Stimulated activated naive B cell treated with anti-CD40 and anti-IgM and Interleukin-4, amounts not matched to agents 10 μg/mL and 1 μg/mL and 100 μg/mL, for 72 hours (primary cell): Measurements from ENCODE around the gene MTFR2.
A peak's percentile ranks its signal among the peaks of the same experiment; 100 is the strongest.

ENCODE experiments used
- ATAC-seq, 2 donors: fragments of 150-1000 bp; cut with Tn5 transposase; replicated peaks; 2 replicates each; pipeline ENCODE4 v1.10.0; 2021; ENCODE audit warnings: moderate library complexity in 1 of 2
- DNase-seq: peaks from one replicate; pipeline ENCODE4 v3.0.0; 2021
- H3K27ac Mint-ChIP-seq: one replicate; pipeline ENCODE4 v1.8.0; 2022; ENCODE audit warnings: mild to moderate bottlenecking, mixed read lengths
- H3K27me3 Mint-ChIP-seq, 2 donors: one replicate each; pipeline ENCODE4 v1.8.0; 2022; ENCODE audit warnings: mixed read lengths in 2 of 2
- H3K36me3 Mint-ChIP-seq, 2 donors: one replicate each; pipeline ENCODE4 v1.8.0; 2022; ENCODE audit warnings: mixed read lengths in 2 of 2, mild to moderate bottlenecking in 1 of 2
- H3K4me1 Mint-ChIP-seq, 2 donors: one replicate each; pipeline ENCODE4 v1.8.0; 2022; ENCODE audit warnings: mixed read lengths in 2 of 2, mild to moderate bottlenecking in 1 of 2
- H3K4me3 Mint-ChIP-seq, 2 donors: one replicate each; pipeline ENCODE4 v1.8.0; 2022; ENCODE audit warnings: mild to moderate bottlenecking in 2 of 2, mixed read lengths in 2 of 2, moderate library complexity in 1 of 2
- H3K9me3 Mint-ChIP-seq, 2 donors: one replicate each; pipeline ENCODE4 v1.8.0; 2022; ENCODE audit warnings: mixed read lengths in 2 of 2, mild to moderate bottlenecking in 1 of 2

Gene MTFR2

GRCh38 chr6:136249811-136250685 is at the start of gene MTFR2:
Gene MTFR2, minus strand, starts transcription at chr6:136250311. Its CDS starts 1,212 bp downstream, at chr6:136249099.
- Mint-ChIP-seq H3K9me3 (peaks cover 0 to 2% of the 10 kb centered on the region in 2 donors), H3K4me3 (peak within 1 kb of the TSS; percentile 93 to 94), H3K27me3 (no peaks in the 10 kb centered on the region), H3K27ac (peak within 1 kb of the TSS; percentile 97), H3K36me3 (peaks cover 13 to 32% of the 10 kb centered on the region in 2 donors), H3K4me1 (peaks cover 24 to 38% of the 10 kb centered on the region in 2 donors)
- peak; percentile 95 for DNase-seq
- peak; percentile 95 to 96 for ATAC-seq

- H3K27me3 Mint-ChIP-seq = no peaks in the 10 kb centered on the region
- H3K4me3 Mint-ChIP-seq = no peak overlapping the region
- peaks cover 0 to under 1% of the 10 kb centered on the region in 2 donors for H3K36me3 Mint-ChIP-seq
- H3K4me1 Mint-ChIP-seq = peaks cover 0 to 4% of the 10 kb centered on the region in 2 donors
- H3K27ac Mint-ChIP-seq = no peak overlapping the region
- no peaks in the 10 kb centered on the region for H3K9me3 Mint-ChIP-seq
- DNase-seq (no peak), ATAC-seq (no peak)
Measured at GRCh38 chr6:136294621-136295020, 44.5 kb upstream of the MTFR2 start.

- DNase-seq (peak; percentile 72), ATAC-seq (peak; percentile 51 to 52)
- no peaks in the 10 kb centered on the region for H3K27me3 Mint-ChIP-seq
- peaks cover 20 to 26% of the 10 kb centered on the region in 2 donors for H3K36me3 Mint-ChIP-seq
- H3K4me3 Mint-ChIP-seq = peak overlapping the region; percentile 96 to 99
- peaks cover 15 to 25% of the 10 kb centered on the region in 2 donors for H3K4me1 Mint-ChIP-seq
- peak overlapping the region; percentile 100 for H3K27ac Mint-ChIP-seq
- H3K9me3 Mint-ChIP-seq = no peaks in the 10 kb centered on the region
Measured at GRCh38 chr6:136290410-136291010, 40.4 kb upstream of the MTFR2 start.

GRCh38 chr6:136289579-136290409 is 39.7 kb upstream of the MTFR2 start, which contains the start of gene BCLAF1:
Gene BCLAF1, minus strand, starts transcription at chr6:136289846. Its CDS starts 9,980 bp downstream, at chr6:136279866.
- Mint-ChIP-seq H3K4me3 (peak within 1 kb of the TSS; percentile 96 to 99), H3K27ac (peak within 1 kb of the TSS; percentile 100), H3K27me3 (no peaks in the 10 kb centered on the region), H3K36me3 (peaks cover 24 to 33% of the 10 kb centered on the region in 2 donors), H3K9me3 (no peaks in the 10 kb centered on the region), H3K4me1 (peaks cover 22 to 33% of the 10 kb centered on the region in 2 donors)
- peak; percentile 91 to 92 for ATAC-seq
- peak; percentile 100 for DNase-seq

- H3K36me3 Mint-ChIP-seq = peaks cover 25 to 37% of the 10 kb centered on the region in 2 donors
Measured at GRCh38 chr6:136289327-136289578, 39.1 kb upstream of the MTFR2 start.

GRCh38 chr6:136288566-136289326 is 38.6 kb upstream of the MTFR2 start:
- H3K36me3 Mint-ChIP-seq = peaks cover 25 to 37% of the 10 kb centered on the region in 2 donors
- H3K4me3 Mint-ChIP-seq = peak overlapping the region; percentile 96 to 99
- ATAC-seq (peak; percentile 38 to 39), DNase-seq (peak; percentile 55)
- H3K9me3 Mint-ChIP-seq = no peaks in the 10 kb centered on the region
- peaks cover 27 to 43% of the 10 kb centered on the region in 2 donors for H3K4me1 Mint-ChIP-seq
- H3K27me3 Mint-ChIP-seq = no peaks in the 10 kb centered on the region
- peak overlapping the region; percentile 100 for H3K27ac Mint-ChIP-seq

More at GRCh38 chr6:136289327-136289578, 39.1 kb upstream of the MTFR2 start:
- H3K27me3 Mint-ChIP-seq = no peaks in the 10 kb centered on the region
- DNase-seq (peak; percentile 91), ATAC-seq (peak; percentile 61 to 73)
- no peaks in the 10 kb centered on the region for H3K9me3 Mint-ChIP-seq
- peaks cover 27 to 38% of the 10 kb centered on the region in 2 donors for H3K4me1 Mint-ChIP-seq
- H3K4me3 Mint-ChIP-seq = peak overlapping the region; percentile 96 to 99
- H3K27ac Mint-ChIP-seq = peak overlapping the region; percentile 100

GRCh38 chr6:136284909-136285308 is 34.8 kb upstream of the MTFR2 start:
- Mint-ChIP-seq H3K36me3 (peaks cover 29 to 52% of the 10 kb centered on the region in 2 donors), H3K27ac (peak overlapping the region; percentile 32), H3K9me3 (no peaks in the 10 kb centered on the region), H3K27me3 (no peaks in the 10 kb centered on the region), H3K4me3 (peak overlapping the region; percentile 10 to 25), H3K4me1 (peaks cover 32 to 69% of the 10 kb centered on the region in 2 donors)
- DNase-seq = no peak
- ATAC-seq = no peak

- H3K27ac Mint-ChIP-seq = no peak overlapping the region
- ATAC-seq (no peak), DNase-seq (no peak)
- H3K4me3 Mint-ChIP-seq = no peak overlapping the region
- peaks cover 17 to 40% of the 10 kb centered on the region in 2 donors for H3K36me3 Mint-ChIP-seq
- H3K27me3 Mint-ChIP-seq = no peaks in the 10 kb centered on the region
- peaks cover 29 to 59% of the 10 kb centered on the region in 2 donors for H3K4me1 Mint-ChIP-seq
- H3K9me3 Mint-ChIP-seq = no peaks in the 10 kb centered on the region
Measured at GRCh38 chr6:136282906-136283305, 32.8 kb upstream of the MTFR2 start.

- peaks cover 19 to 41% of the 10 kb centered on the region in 2 donors for H3K4me1 Mint-ChIP-seq
- ATAC-seq (no peak), DNase-seq (no peak)
- peaks cover 16 to 29% of the 10 kb centered on the region in 2 donors for H3K36me3 Mint-ChIP-seq
- no peak overlapping the region for H3K4me3 Mint-ChIP-seq
- no peak overlapping the region for H3K27ac Mint-ChIP-seq
- no peaks in the 10 kb centered on the region for H3K9me3 Mint-ChIP-seq
- H3K27me3 Mint-ChIP-seq = no peaks in the 10 kb centered on the region
Measured at GRCh38 chr6:136280032-136280609, 30.0 kb upstream of the MTFR2 start.

GRCh38 chr6:136274062-136274461 is 24.0 kb upstream of the MTFR2 start:
- no peak for DNase-seq
- no peaks in the 10 kb centered on the region for H3K9me3 Mint-ChIP-seq
- no peak overlapping the region for H3K4me3 Mint-ChIP-seq
- no peaks in the 10 kb centered on the region for H3K27me3 Mint-ChIP-seq
- ATAC-seq = no peak
- peaks cover 32 to 44% of the 10 kb centered on the region in 2 donors for H3K36me3 Mint-ChIP-seq
- no peak overlapping the region for H3K27ac Mint-ChIP-seq
- peaks cover 4 to 5% of the 10 kb centered on the region in 2 donors for H3K4me1 Mint-ChIP-seq

GRCh38 chr6:136265101-136265500 is 15.0 kb upstream of the MTFR2 start:
- no peak overlapping the region for H3K4me3 Mint-ChIP-seq

GRCh38 chr6:136262940-136263339 is 12.8 kb upstream of the MTFR2 start:
- peaks cover 30 to 37% of the 10 kb centered on the region in 2 donors for H3K36me3 Mint-ChIP-seq
- H3K4me3 Mint-ChIP-seq = no peak overlapping the region
- peaks cover 6 to 16% of the 10 kb centered on the region in 2 donors for H3K4me1 Mint-ChIP-seq
- ATAC-seq (no peak), DNase-seq (no peak)
- H3K27me3 Mint-ChIP-seq = no peaks in the 10 kb centered on the region
- H3K9me3 Mint-ChIP-seq = no peaks in the 10 kb centered on the region
- no peak overlapping the region for H3K27ac Mint-ChIP-seq

More at GRCh38 chr6:136265101-136265500, 15.0 kb upstream of the MTFR2 start:
- peaks cover 37 to 46% of the 10 kb centered on the region in 2 donors for H3K36me3 Mint-ChIP-seq
- ATAC-seq (no peak), DNase-seq (no peak)
- no peak overlapping the region for H3K27ac Mint-ChIP-seq
- peaks cover 8 to 24% of the 10 kb centered on the region in 2 donors for H3K4me1 Mint-ChIP-seq
- no peaks in the 10 kb centered on the region for H3K9me3 Mint-ChIP-seq
- no peaks in the 10 kb centered on the region for H3K27me3 Mint-ChIP-seq

GRCh38 chr6:136254851-136255466 is 4.8 kb upstream of the MTFR2 start:
- H3K4me3 Mint-ChIP-seq = no peak overlapping the region
- DNase-seq (no peak), ATAC-seq (no peak)
- H3K36me3 Mint-ChIP-seq = peaks cover 2 to 5% of the 10 kb centered on the region in 2 donors
- H3K27ac Mint-ChIP-seq = no peak overlapping the region
- H3K9me3 Mint-ChIP-seq = no peaks in the 10 kb centered on the region
- H3K4me1 Mint-ChIP-seq = peaks cover 18 to 25% of the 10 kb centered on the region in 2 donors
- H3K27me3 Mint-ChIP-seq = no peaks in the 10 kb centered on the region
